WTC11 (cell line): ENCODE measurements around the gene TRMT112. TPM values are rescaled to one million over a fixed set of nuclear protein-coding genes. Genes with fewer than 3 reads are reported as not detected.

Source experiments
- ATAC-seq: fragments of 200-7000 bp; cut with Tn5 transposase; 2 replicates; pipeline ENCODE4 v1.10.0; 2021; ENCODE audit warnings: mild to moderate bottlenecking, moderate library complexity
- CTCF ChIA-PET: fragments of 300-600 bp; sonication (Branson Sonifier 250); formaldehyde crosslinking; loops from one replicate; lab custom pipeline; 2021; ENCODE audit warnings: antibody characterized with exemption; lab: Charles Lee
- POLR2A ChIA-PET: fragments of 350-600 bp; sonication (Branson Sonifier 250); formaldehyde crosslinking; loops from one replicate; lab custom pipeline; 2021; ENCODE audit warnings: antibody characterized with exemption; lab: Charles Lee
- DNase-seq: peaks from one replicate; pipeline ENCODE4 v3.0.0; 2021; ENCODE audit warnings: low spot score
- H3K27ac Mint-ChIP-seq: 2 replicates; pipeline ENCODE4 v1.8.0; 2021; ENCODE audit warnings: mixed read lengths
- H3K27me3 Mint-ChIP-seq: 2 replicates; pipeline ENCODE4 v1.8.0; 2021; ENCODE audit warnings: low read depth, mild to moderate bottlenecking, moderate library complexity, mixed read lengths
- H3K36me3 Mint-ChIP-seq: 2 replicates; pipeline ENCODE4 v1.8.0; 2021; ENCODE audit warnings: mixed read lengths
- H3K4me1 Mint-ChIP-seq: 2 replicates; pipeline ENCODE4 v1.8.0; 2022; ENCODE audit warnings: mixed read lengths
- H3K4me3 Mint-ChIP-seq: 2 replicates; pipeline ENCODE4 v1.8.0; 2021; ENCODE audit warnings: mild to moderate bottlenecking, moderate library complexity, mixed read lengths
- H3K9me3 Mint-ChIP-seq: 2 replicates; pipeline ENCODE4 v1.8.0; 2021; ENCODE audit warnings: mixed read lengths
- ARID4B ChIP-seq: sonication (generic); formaldehyde crosslinking; IDR thresholded peaks from 2 replicates; pipeline ENCODE4 v1.8.0; 2023; ENCODE audit warnings: missing genetic modification reagents, mild to moderate bottlenecking, borderline replicate concordance
- ATF1 ChIP-seq: sonication (generic); formaldehyde crosslinking; IDR thresholded peaks from 2 replicates; pipeline ENCODE4 v1.8.1; 2023; ENCODE audit warnings: mild to moderate bottlenecking, moderate library complexity, missing genetic modification reagents
- E2F5 ChIP-seq: sonication (generic); formaldehyde crosslinking; IDR thresholded peaks from 2 replicates; pipeline ENCODE4 v1.8.1; 2022; ENCODE audit warnings: mild to moderate bottlenecking, moderate library complexity, missing genetic modification reagents
- EMX1 ChIP-seq: fragments of 250-450 bp; sonication (Bioruptor Pico); IDR thresholded peaks from 2 replicates; pipeline ENCODE4 v1.8.0; 2021; ENCODE audit warnings: mild to moderate bottlenecking
- ETV6 ChIP-seq: sonication (generic); formaldehyde crosslinking; IDR thresholded peaks from 2 replicates; pipeline ENCODE4 v1.8.1; 2022; ENCODE audit warnings: mild to moderate bottlenecking, missing genetic modification reagents
- GRHL2 ChIP-seq: fragments of 250-450 bp; sonication (Bioruptor Pico); IDR thresholded peaks from 2 replicates; pipeline ENCODE4 v1.8.0; 2022; ENCODE audit warnings: mild to moderate bottlenecking, moderate library complexity; ENCODE audit not compliant: insufficient replicate concordance, severe bottlenecking
- IRF2 ChIP-seq: sonication (generic); formaldehyde crosslinking; IDR thresholded peaks from 2 replicates; pipeline ENCODE4 v1.8.0; 2022; ENCODE audit warnings: low read depth, missing genetic modification reagents, borderline replicate concordance
- MAX ChIP-seq: sonication (generic); formaldehyde crosslinking; IDR thresholded peaks from 2 replicates; pipeline ENCODE4 v1.8.0; 2022; ENCODE audit warnings: mild to moderate bottlenecking, missing genetic modification reagents
- MLX ChIP-seq: sonication (generic); formaldehyde crosslinking; IDR thresholded peaks from 2 replicates; pipeline ENCODE4 v1.8.1; 2023; ENCODE audit warnings: mild to moderate bottlenecking, missing genetic modification reagents, moderate library complexity
- MXD4 ChIP-seq: fragments of 250-450 bp; sonication (Bioruptor Pico); IDR thresholded peaks from 2 replicates; pipeline ENCODE4 v1.8.0; 2021; ENCODE audit warnings: mild to moderate bottlenecking, moderate library complexity, borderline replicate concordance
- NFE2L1 ChIP-seq: sonication (generic); formaldehyde crosslinking; IDR thresholded peaks from 2 replicates; pipeline ENCODE4 v1.8.1; 2023; ENCODE audit warnings: missing genetic modification reagents
- NFYB ChIP-seq: sonication (generic); formaldehyde crosslinking; conservative IDR thresholded peaks from 2 replicates; pipeline ENCODE4 v1.8.0; 2022; ENCODE audit warnings: low read depth, missing genetic modification reagents
- NR1H2 ChIP-seq: sonication (generic); formaldehyde crosslinking; IDR thresholded peaks from 2 replicates; pipeline ENCODE4 v1.9.0; 2021; ENCODE audit warnings: mild to moderate bottlenecking, moderate library complexity, missing genetic modification reagents
- NR2C2 ChIP-seq: sonication (generic); formaldehyde crosslinking; IDR thresholded peaks from 2 replicates; pipeline ENCODE4 v1.8.0; 2022; ENCODE audit warnings: mild to moderate bottlenecking, missing genetic modification reagents
- SOX15 ChIP-seq: fragments of 250-450 bp; sonication (Bioruptor Pico); IDR thresholded peaks from 2 replicates; pipeline ENCODE4 v1.9.0; 2021; ENCODE audit warnings: mild to moderate bottlenecking
- TCF7 ChIP-seq: sonication (generic); formaldehyde crosslinking; IDR thresholded peaks from 2 replicates; pipeline ENCODE4 v1.8.0; 2022; ENCODE audit warnings: mild to moderate bottlenecking, low read depth, missing genetic modification reagents, moderate library complexity
- TP53 ChIP-seq: sonication (generic); formaldehyde crosslinking; IDR thresholded peaks from 2 replicates; pipeline ENCODE4 v1.8.1; 2023; ENCODE audit warnings: mild to moderate bottlenecking, missing genetic modification reagents
- ZBTB21 ChIP-seq: sonication (generic); formaldehyde crosslinking; IDR thresholded peaks from 2 replicates; pipeline ENCODE4 v1.8.1; 2023; ENCODE audit warnings: mild to moderate bottlenecking, missing genetic modification reagents, borderline replicate concordance
- ZNF396 ChIP-seq: fragments of 250-450 bp; sonication (Bioruptor Pico); IDR thresholded peaks from 2 replicates; pipeline ENCODE4 v1.8.0; 2021; ENCODE audit warnings: mild to moderate bottlenecking, moderate library complexity, borderline replicate concordance
- ZNF671 ChIP-seq: fragments of 250-450 bp; sonication (Bioruptor Pico); IDR thresholded peaks from 2 replicates; pipeline ENCODE4 v1.8.0; 2021; ENCODE audit warnings: mild to moderate bottlenecking
- ZSCAN18 ChIP-seq: fragments of 250-450 bp; sonication (Bioruptor Pico); IDR thresholded peaks from 2 replicates; pipeline ENCODE4 v2.1.2; 2022; ENCODE audit warnings: mild to moderate bottlenecking, moderate library complexity
- total RNA-seq: library from RNA; stranded (reverse); gene quantifications from 3 replicates; pipeline ENCODE4 v1.2.3, GENCODE V29; 2021
- TF ChIP-seq, protein P1 (sequence below): sonication (generic); formaldehyde crosslinking; IDR thresholded peaks from 2 replicates; pipeline ENCODE4 v1.8.1; 2022; ENCODE audit warnings: missing genetic modification reagents, borderline replicate concordance
- TF ChIP-seq, protein P2 (sequence below): fragments of 250-450 bp; sonication (Bioruptor Pico); IDR thresholded peaks from 2 replicates; pipeline ENCODE4 v1.8.0; 2021; ENCODE audit warnings: mild to moderate bottlenecking
- TF ChIP-seq, protein P3 (sequence below): sonication (generic); formaldehyde crosslinking; IDR thresholded peaks from 2 replicates; pipeline ENCODE4 v1.8.1; 2022; ENCODE audit warnings: mild to moderate bottlenecking, missing genetic modification reagents, moderate library complexity, borderline replicate concordance
- TF ChIP-seq, protein P4 (sequence below): sonication (generic); formaldehyde crosslinking; IDR thresholded peaks from 2 replicates; pipeline ENCODE4 v1.8.1; 2023; ENCODE audit warnings: mild to moderate bottlenecking, missing genetic modification reagents

TRMT112 gene
- total RNA-seq, 1 experiment from 2014 or later = 285 TPM

DNA sequence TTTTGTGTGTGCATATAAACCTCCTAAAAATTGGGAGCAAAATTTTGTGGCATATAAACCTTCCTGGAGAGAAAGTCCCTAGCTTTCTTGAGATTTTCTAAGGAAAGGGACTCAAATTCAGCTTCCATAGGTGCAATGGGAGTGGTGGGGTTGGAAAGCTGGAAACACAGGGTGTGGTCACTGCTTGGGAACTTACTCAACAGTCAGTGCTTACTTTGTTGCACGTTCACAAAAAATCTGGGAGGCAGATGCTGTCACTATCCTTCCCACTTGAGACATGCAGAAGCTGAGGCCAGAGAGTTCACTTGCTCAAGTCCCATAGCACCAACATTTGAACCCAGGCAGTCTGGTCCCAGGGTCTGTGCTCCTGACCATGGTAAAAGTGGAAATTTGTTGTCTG, 21.1 kb downstream of the TRMT112 start (continued):
- TF ChIP-seq, protein P1, sequence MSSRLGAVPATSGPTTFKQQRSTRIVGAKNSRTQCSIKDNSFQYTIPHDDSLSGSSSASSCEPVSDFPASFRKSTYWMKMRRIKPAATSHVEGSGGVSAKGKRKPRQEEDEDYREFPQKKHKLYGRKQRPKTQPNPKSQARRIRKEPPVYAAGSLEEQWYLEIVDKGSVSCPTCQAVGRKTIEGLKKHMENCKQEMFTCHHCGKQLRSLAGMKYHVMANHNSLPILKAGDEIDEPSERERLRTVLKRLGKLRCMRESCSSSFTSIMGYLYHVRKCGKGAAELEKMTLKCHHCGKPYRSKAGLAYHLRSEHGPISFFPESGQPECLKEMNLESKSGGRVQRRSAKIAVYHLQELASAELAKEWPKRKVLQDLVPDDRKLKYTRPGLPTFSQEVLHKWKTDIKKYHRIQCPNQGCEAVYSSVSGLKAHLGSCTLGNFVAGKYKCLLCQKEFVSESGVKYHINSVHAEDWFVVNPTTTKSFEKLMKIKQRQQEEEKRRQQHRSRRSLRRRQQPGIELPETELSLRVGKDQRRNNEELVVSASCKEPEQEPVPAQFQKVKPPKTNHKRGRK (CRISPR knock-in tag) = no peak
- TF ChIP-seq E2F5 (CRISPR knock-in tag) (no peak), ARID4B (no peak), SOX15 (CRISPR knock-in tag) (no peak), ZNF396 (CRISPR knock-in tag) (no peak), TCF7 (CRISPR knock-in tag) (no peak), MAX (CRISPR knock-in tag) (no peak), MLX (CRISPR knock-in tag) (no peak), ZSCAN18 (CRISPR knock-in tag) (no peak), NR2C2 (CRISPR knock-in tag) (no peak), TP53 (CRISPR knock-in tag) (no peak), GRHL2 (no peak)
- TF ChIP-seq, protein P2, sequence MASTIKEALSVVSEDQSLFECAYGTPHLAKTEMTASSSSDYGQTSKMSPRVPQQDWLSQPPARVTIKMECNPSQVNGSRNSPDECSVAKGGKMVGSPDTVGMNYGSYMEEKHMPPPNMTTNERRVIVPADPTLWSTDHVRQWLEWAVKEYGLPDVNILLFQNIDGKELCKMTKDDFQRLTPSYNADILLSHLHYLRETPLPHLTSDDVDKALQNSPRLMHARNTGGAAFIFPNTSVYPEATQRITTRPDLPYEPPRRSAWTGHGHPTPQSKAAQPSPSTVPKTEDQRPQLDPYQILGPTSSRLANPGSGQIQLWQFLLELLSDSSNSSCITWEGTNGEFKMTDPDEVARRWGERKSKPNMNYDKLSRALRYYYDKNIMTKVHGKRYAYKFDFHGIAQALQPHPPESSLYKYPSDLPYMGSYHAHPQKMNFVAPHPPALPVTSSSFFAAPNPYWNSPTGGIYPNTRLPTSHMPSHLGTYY (CRISPR knock-in tag) = no peak

- CTCF ChIA-PET = interaction anchor here (0.8 to 1.1 kb wide), 3 partner anchors 9 to 22 kb away, joined by 3 to 5 read pairs (median 3); partner anchors contain the start of gene TRMT112
- POLR2A ChIA-PET = interaction anchor here (0.7 kb wide), 1 partner anchor 493 kb away, joined by 3 read pairs; no protein-coding TSS in a partner anchor
- TF ChIP-seq MXD4 (no peak), ETV6 (no peak), ZNF396 (CRISPR knock-in tag) (no peak), NFE2L1 (CRISPR knock-in tag) (no peak), ATF1 (CRISPR knock-in tag) (no peak), ZNF671 (no peak), ZBTB21 (CRISPR knock-in tag) (no peak), NR1H2 (no peak), NFYB (CRISPR knock-in tag) (no peak), IRF2 (CRISPR knock-in tag) (no peak), EMX1 (CRISPR knock-in tag) (no peak)
- TF ChIP-seq, protein P3, sequence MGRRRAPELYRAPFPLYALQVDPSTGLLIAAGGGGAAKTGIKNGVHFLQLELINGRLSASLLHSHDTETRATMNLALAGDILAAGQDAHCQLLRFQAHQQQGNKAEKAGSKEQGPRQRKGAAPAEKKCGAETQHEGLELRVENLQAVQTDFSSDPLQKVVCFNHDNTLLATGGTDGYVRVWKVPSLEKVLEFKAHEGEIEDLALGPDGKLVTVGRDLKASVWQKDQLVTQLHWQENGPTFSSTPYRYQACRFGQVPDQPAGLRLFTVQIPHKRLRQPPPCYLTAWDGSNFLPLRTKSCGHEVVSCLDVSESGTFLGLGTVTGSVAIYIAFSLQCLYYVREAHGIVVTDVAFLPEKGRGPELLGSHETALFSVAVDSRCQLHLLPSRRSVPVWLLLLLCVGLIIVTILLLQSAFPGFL (CRISPR knock-in tag) = no peak
- TF ChIP-seq, protein P4, sequence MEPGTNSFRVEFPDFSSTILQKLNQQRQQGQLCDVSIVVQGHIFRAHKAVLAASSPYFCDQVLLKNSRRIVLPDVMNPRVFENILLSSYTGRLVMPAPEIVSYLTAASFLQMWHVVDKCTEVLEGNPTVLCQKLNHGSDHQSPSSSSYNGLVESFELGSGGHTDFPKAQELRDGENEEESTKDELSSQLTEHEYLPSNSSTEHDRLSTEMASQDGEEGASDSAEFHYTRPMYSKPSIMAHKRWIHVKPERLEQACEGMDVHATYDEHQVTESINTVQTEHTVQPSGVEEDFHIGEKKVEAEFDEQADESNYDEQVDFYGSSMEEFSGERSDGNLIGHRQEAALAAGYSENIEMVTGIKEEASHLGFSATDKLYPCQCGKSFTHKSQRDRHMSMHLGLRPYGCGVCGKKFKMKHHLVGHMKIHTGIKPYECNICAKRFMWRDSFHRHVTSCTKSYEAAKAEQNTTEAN (CRISPR knock-in tag) = no peak
- Mint-ChIP-seq H3K4me3 (no peak overlapping the region), H3K4me1 (peaks cover 14% of the 10 kb centered on the region), H3K36me3 (no peaks in the 10 kb centered on the region), H3K27ac (no peak overlapping the region), H3K9me3 (no peaks in the 10 kb centered on the region), H3K27me3 (peaks cover 93% of the 10 kb centered on the region)
- no peak for DNase-seq
- no peak for ATAC-seq
These were observed 21.6 kb downstream of the TRMT112 start for GRCh38 chr11:64295760-64296159.
